GDM1 (cell line): ENCODE data around the gene CYP4A22.
"Not testable (repeated sequence)": the region's sequence is repeated elsewhere in the genome, so short reads cannot be mapped to it uniquely, and the experiment has no call there.

Experiments
- DNase-seq: peaks from one replicate; lab custom pipeline; 2025; lab: John Stamatoyannopoulos, UW

CYP4A22 gene

GRCh38 chr1:47186267-47187185 is 49.3 kb downstream of the CYP4A22 start:
- no peak for DNase-seq

GRCh38 chr1:47187231-47187925 is 50.1 kb downstream of the CYP4A22 start:
- no peak for DNase-seq

GRCh38 chr1:47187926-47188250 is 50.6 kb downstream of the CYP4A22 start:
- DNase-seq, result no peak

DNA sequence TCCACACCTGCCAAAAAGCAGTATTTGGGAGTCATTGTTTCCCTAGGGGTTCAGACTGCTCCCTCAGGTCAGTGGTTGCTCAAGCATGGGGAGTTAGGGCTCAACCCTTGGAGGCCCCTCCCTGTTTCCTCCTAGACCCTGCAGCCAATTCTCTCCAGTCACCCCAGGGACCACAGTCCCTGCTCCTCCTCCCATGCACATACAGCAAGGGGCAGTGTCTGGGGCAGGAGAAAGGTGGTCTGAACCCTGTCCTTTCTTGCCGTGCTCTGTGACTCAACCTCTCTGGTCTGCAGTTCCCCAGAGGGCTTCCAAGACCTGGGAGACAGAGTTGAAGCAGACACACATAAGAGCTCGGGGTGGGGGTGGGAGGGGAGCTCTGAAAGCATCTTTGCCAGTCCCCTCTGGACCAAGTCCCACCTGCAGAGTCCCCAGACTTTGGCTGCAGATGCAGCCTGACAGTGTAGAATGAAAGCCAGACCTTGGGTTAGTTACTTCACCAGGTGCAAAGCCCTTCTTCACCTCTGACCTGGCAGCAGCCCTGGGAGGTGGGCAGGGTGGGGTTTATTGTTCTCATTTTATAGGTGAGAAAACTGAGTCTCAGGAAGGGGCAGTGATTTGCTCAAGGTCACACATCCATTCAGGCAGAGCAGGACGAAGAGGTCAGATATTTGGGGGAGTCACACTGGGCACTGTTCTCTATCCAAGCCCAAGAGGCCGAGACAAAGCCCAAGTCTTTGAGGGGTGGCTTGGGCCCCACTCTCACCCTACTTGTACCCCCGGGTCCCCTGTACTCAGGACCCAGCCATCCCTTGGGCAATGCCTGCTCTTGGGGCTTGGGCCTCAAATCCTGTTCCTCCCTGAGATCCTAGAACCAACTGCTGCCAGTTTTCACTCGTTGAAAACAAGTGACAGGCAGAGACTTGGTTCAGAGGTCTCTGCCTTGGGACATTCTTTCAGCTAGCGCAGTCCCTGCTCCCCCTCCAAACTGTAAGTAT is 51.8 kb downstream of the CYP4A22 start:
- no peak for DNase-seq

DNA sequence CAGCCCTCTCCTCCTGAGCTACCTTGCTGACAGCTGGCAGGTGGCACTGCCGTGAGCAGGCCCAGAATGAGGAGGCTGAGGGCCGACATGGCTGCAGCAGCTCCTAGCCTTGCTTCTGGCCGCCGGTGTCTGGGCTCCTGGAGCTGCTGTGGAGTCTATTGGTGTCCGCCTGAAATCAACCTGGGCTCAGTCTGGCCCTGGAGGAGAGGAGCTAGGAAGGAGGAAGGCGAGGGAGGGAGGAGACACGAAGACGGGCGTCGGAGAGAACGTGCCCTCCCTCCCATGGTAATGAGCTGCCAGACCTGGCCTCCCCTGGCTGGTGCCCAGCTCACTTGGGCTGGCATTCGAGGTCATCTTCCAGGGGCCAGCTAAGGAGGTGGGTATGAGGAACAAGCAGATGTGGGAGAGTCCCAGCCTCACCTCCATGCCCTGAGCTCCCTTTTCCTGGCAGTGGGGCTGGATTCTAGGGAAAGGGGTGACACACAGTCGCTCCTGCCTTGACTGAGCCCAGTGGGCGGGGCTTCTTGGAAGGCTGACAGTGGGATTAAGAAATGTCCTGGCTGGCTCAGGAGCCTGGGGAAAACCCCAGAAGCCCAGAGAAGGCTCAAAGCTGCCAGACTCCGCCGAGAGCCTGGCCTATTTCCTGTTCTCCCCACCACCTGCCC is 52.7 kb downstream of the CYP4A22 start, which contains the start of gene PDZK1IP1:
Gene PDZK1IP1, minus strand, starts transcription at position 193 of the 665 bp plus-strand sequence. Its CDS starts 104 bp downstream, at position 89.
- DNase-seq, result no peak

GRCh38 chr1:47190509-47190855 is 53.2 kb downstream of the CYP4A22 start:
- DNase-seq, result no peak

- no peak for DNase-seq
Observed at GRCh38 chr1:47190857-47191256, 53.6 kb downstream of the CYP4A22 start.

GRCh38 chr1:47191940-47192457 is 54.8 kb downstream of the CYP4A22 start:
- DNase-seq, result no peak

GRCh38 chr1:47192458-47193384 is 55.5 kb downstream of the CYP4A22 start:
- DNase-seq, result peak; percentile 77

GRCh38 chr1:47193496-47193895 is 56.3 kb downstream of the CYP4A22 start:
- DNase-seq, result not testable (repeated sequence)

DNA sequence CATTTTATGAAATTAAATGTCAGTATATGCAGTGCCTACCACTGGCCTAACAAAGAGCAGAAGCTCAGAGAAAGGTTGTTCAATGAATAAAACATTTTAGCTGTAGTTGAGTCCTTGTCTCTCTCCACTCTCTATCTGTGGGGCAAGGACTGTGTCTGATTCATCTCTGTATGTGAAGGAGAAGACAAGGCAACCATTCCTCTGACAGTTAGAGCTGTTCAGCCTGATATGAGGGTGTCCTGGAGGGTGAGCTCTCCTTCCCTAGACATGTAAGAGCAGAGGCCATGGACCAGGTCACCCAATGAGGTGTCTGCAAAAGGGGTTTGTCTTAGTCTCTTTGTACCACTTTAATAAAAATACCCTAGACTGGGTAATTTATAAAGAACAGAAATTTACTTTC is 57.1 kb downstream of the CYP4A22 start:
- no peak for DNase-seq

- not testable (repeated sequence) for DNase-seq
Observed at GRCh38 chr1:47195981-47196380, 58.7 kb downstream of the CYP4A22 start.

- no peak for DNase-seq
Observed at GRCh38 chr1:47196622-47197021, 59.4 kb downstream of the CYP4A22 start.

GRCh38 chr1:47198214-47198613 is 61.0 kb downstream of the CYP4A22 start:
- no peak for DNase-seq
